ENCODE measurements around the gene TLCD3A. TPM values are rescaled to one million over a fixed set of nuclear protein-coding genes. Genes with fewer than 3 reads are reported as not detected.

The TLCD3A gene
- total and polyA plus RNA-seq, 2 donors (not counting 3 experiments of a cell fraction or from before 2014, with no cell fraction given): 36.6 to 54.1 TPM

- peaks cover 0 to 3% of the 10 kb centered on the region in 2 experiments for H3K36me3 ChIP-seq (ENCODE audit: control insufficient read depth in 2 of 2, extremely low read depth in 1 of 2, insufficient read depth in 2 of 2, low read length in 2 of 2)
- DNase-seq (ENCODE audit: low read depth, low spot score) (peak; percentile 57), FAIRE-seq (no peak)
- peak overlapping the region; percentile 87 to 98 (median 91) for H3K4me3 ChIP-seq (replicated peaks in 1 of 3; ENCODE audit: insufficient read depth in 1 of 3, low read depth in 1 of 3, low read length in 3 of 3)
- H3K4me1 ChIP-seq (ENCODE audit: control insufficient read depth, extremely low read depth, insufficient read depth, low read length): peaks cover 15% of the 10 kb centered on the region
- peak overlapping the region; percentile 82 for H2AFZ ChIP-seq (ENCODE audit: low read depth, low read length)
- no peaks in the 10 kb centered on the region for H4K20me1 ChIP-seq (replicated peaks; ENCODE audit: control insufficient read depth, extremely low read depth, insufficient read depth, low read length)
- H3K27ac ChIP-seq (ENCODE audit: insufficient read depth, low read depth, low read length): peak overlapping the region; percentile 59
- H3K9me3 ChIP-seq (replicated peaks; ENCODE audit: control insufficient read depth, insufficient read depth, low read length): no peaks in the 10 kb centered on the region
- ChIA-PET POLR2A (interaction anchor here (0.6 kb wide), 1 partner anchor 26 kb away, joined by 4 read pairs; no protein-coding TSS in a partner anchor), CTCF (interaction anchor here (0.6 to 1.7 kb wide), 6 partner anchors 12 to 323 kb away, joined by 3 to 8 read pairs (median 4); partner anchors contain the start of gene NXN)
- no TSS peak for BruUV-seq (replicated peaks)
- H3K27me3 ChIP-seq (ENCODE audit: control insufficient read depth in 2 of 2, insufficient read depth in 2 of 2, low read length in 2 of 2): no peaks in the 10 kb centered on the region
- H3K9ac ChIP-seq (replicated peaks; ENCODE audit: extremely low read depth, insufficient read depth, low read length): peak overlapping the region; percentile 76
- no peak for TF ChIP-seq POLR2A (IDR thresholded peaks at IDR 0.05; ENCODE audit: low read depth, low read length)
- no peak for TF ChIP-seq FOS (IDR thresholded peaks at IDR 0.05; ENCODE audit: borderline replicate concordance, insufficient read depth, low read length)
- TF ChIP-seq EZH2 (IDR thresholded peaks at IDR 0.05; ENCODE audit: borderline replicate concordance, low read depth, low read length, severe bottlenecking): no peak
- no peak for TF ChIP-seq MYC (IDR thresholded peaks at IDR 0.05; ENCODE audit: low read depth, low read length)
- no peak for TF ChIP-seq GATA2 (IDR thresholded peaks at IDR 0.05; ENCODE audit: insufficient read depth, insufficient read length, low read depth, low read length)
- no peak for TF ChIP-seq POLR2AphosphoS5 (IDR thresholded peaks at IDR 0.05; ENCODE audit: insufficient read depth, low read depth, low read length)
- no peak for TF ChIP-seq CTCF (IDR thresholded peaks at IDR 0.05; ENCODE audit: extremely low read depth in 1 of 2, insufficient read depth in 1 of 2, low read depth in 1 of 2, low read length in 2 of 2)
- TF ChIP-seq, protein P1, sequence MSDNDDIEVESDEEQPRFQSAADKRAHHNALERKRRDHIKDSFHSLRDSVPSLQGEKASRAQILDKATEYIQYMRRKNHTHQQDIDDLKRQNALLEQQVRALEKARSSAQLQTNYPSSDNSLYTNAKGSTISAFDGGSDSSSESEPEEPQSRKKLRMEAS (IDR thresholded peaks at IDR 0.05; ENCODE audit: insufficient read depth, insufficient read length): no peak
- no peak for TF ChIP-seq JUN (IDR thresholded peaks at IDR 0.05; ENCODE audit: borderline replicate concordance, insufficient read depth, insufficient read length, low read depth)
- intact Hi-C loops (cut with micrococcal nuclease) (loop anchor here (1.0 kb wide), 1 partner anchor 19 kb away; the partner anchor contains the start of gene GEMIN4), dilution Hi-C loops (cut with MboI; ENCODE audit: extremely low pct_ligation_motif_present, low sequenced_read_pairs) (no loop called here)
- peaks cover 35% of the 10 kb centered on the region for H3K79me2 ChIP-seq (ENCODE audit: control insufficient read depth, insufficient read depth, low read length)
- no peaks in the 10 kb centered on the region for H3K9me1 ChIP-seq (replicated peaks; ENCODE audit: control insufficient read depth, extremely low read depth, insufficient read depth, low read length)
- peak overlapping the region; percentile 98 for H3K4me2 ChIP-seq (ENCODE audit: insufficient read depth, low read length)
These were observed 715 bp downstream of the TLCD3A start for GRCh38 chr17:732902-733720.

Data from endothelial cell of umbilical vein (primary cell).